ENCODE results near the gene SULT6B1.

- TF ChIP-seq CTCF (IDR thresholded peaks at IDR 0.05) = no peak
- TF ChIP-seq POLR2AphosphoS5 (IDR thresholded peaks at IDR 0.05) = no peak
- no peak for TF ChIP-seq EP300 (IDR thresholded peaks at IDR 0.05; ENCODE audit: low read depth)
- no peak for TF ChIP-seq POLR2A (IDR thresholded peaks at IDR 0.05)
These were observed 8.3 kb downstream of the SULT6B1 start for GRCh38 chr2:37180006-37180639.

All from transverse colon (tissue), 4 donors.